D721Med (cell line): ENCODE measurements around the gene RAB34.
"Not testable (repeated sequence)": the region's sequence is repeated elsewhere in the genome, so short reads cannot be mapped to it uniquely, and the experiment has no call there.

Experiments
- DNase-seq: peaks from one replicate; pipeline ENCODE4 v3.0.0; 2011; ENCODE audit warnings: low spot score; ENCODE audit not compliant: insufficient read length
- FAIRE-seq: peaks from 2 replicates; lab custom pipeline; 2011; peaks lifted over from hg19 to GRCh38; lab: Jason Lieb, UNC
- CTCF ChIP-seq: IDR thresholded peaks from 2 replicates; pipeline ENCODE4 v1.5.1; 2012; ENCODE audit warnings: mild to moderate bottlenecking, control low read depth; ENCODE audit not compliant: insufficient read depth; ENCODE audit errors: missing control alignments

RAB34 gene

GRCh38 chr17:28728364-28729200 is 10.9 kb upstream of the RAB34 start, which contains the start of gene NEK8:
Gene NEK8 (plus strand): TSS chr17:28728788. CDS start chr17:28728814, 26 bp downstream.
- TF ChIP-seq CTCF = no peak
- no peak for FAIRE-seq
- peak; percentile 87 for DNase-seq

GRCh38 chr17:28726627-28727491 is 9.2 kb upstream of the RAB34 start:
- TF ChIP-seq CTCF = peak; percentile 100
- FAIRE-seq (no peak), DNase-seq (no peak)

GRCh38 chr17:28726226-28726626 is 8.6 kb upstream of the RAB34 start, which contains the start of gene TLCD1:
Gene TLCD1 (minus strand): TSS chr17:28726233. CDS start chr17:28726097, 136 bp downstream.
- DNase-seq (peak; percentile 72), FAIRE-seq (no peak)
- TF ChIP-seq CTCF = no peak

GRCh38 chr17:28725660-28726225 is 8.1 kb upstream of the RAB34 start:
- DNase-seq (no peak), FAIRE-seq (no peak)
- TF ChIP-seq CTCF = no peak

GRCh38 chr17:28725166-28725659 is 7.5 kb upstream of the RAB34 start:
- no peak for FAIRE-seq
- DNase-seq = no peak
- no peak for TF ChIP-seq CTCF

GRCh38 chr17:28724500-28725165 is 7.0 kb upstream of the RAB34 start:
- DNase-seq (no peak), FAIRE-seq (no peak)
- no peak for TF ChIP-seq CTCF

GRCh38 chr17:28723836-28724499 is 6.3 kb upstream of the RAB34 start:
- not testable (repeated sequence) for FAIRE-seq, DNase-seq
